NT2/D1 (cell line): ENCODE results near the gene CFAP61.

Experiments
- DNase-seq: peaks from one replicate; pipeline ENCODE4 v3.0.0-alpha.2; 2011; ENCODE audit warnings: low read depth, low spot score
- H3K27me3 ChIP-seq: 2 replicates; pipeline ENCODE4 v1.6.0; 2011; ENCODE audit warnings: mild to moderate bottlenecking; ENCODE audit not compliant: insufficient read length, insufficient read depth
- H3K36me3 ChIP-seq: 2 replicates; pipeline ENCODE4 v1.6.1; 2011; ENCODE audit warnings: mild to moderate bottlenecking, low read length, mixed read lengths; ENCODE audit not compliant: insufficient read depth, insufficient read length
- H3K4me1 ChIP-seq: 2 replicates; pipeline ENCODE4 v1.5.1; 2011; ENCODE audit not compliant: insufficient read depth, insufficient read length
- H3K4me3 ChIP-seq: 2 replicates; pipeline ENCODE4 v1.5.1; 2011; ENCODE audit warnings: low read depth; ENCODE audit not compliant: insufficient read length
- H3K9ac ChIP-seq: 2 replicates; pipeline ENCODE4 v1.6.0; 2011; ENCODE audit warnings: low read depth; ENCODE audit not compliant: insufficient read length
- H3K9me3 ChIP-seq: 2 replicates; pipeline ENCODE4 v1.5.1; 2011; ENCODE audit warnings: mild to moderate bottlenecking, low read length; ENCODE audit not compliant: insufficient read depth
- SUZ12 ChIP-seq: IDR thresholded peaks from 2 replicates; pipeline ENCODE4 v1.6.1; 2011; ENCODE audit not compliant: insufficient read length, insufficient read depth; ENCODE audit errors: extremely low read depth
- YY1 ChIP-seq: IDR thresholded peaks from 2 replicates; pipeline ENCODE4 v1.6.1; 2011; ENCODE audit not compliant: insufficient read length, insufficient read depth
- ZNF274 ChIP-seq: IDR thresholded peaks from 2 replicates; pipeline ENCODE4 v1.6.1; 2011; ENCODE audit warnings: mild to moderate bottlenecking, low read depth, low read length

Gene CFAP61

GRCh38 chr20:20079102-20079784 lies 26.9 kb downstream of the CFAP61 start:
- TF ChIP-seq YY1 (no peak), ZNF274 (no peak), SUZ12 (no peak)
- Histone ChIP-seq H3K27me3 (no peaks in the 10 kb centered on the region), H3K9me3 (no peaks in the 10 kb centered on the region), H3K4me3 (no peak overlapping the region), H3K36me3 (no peaks in the 10 kb centered on the region), H3K4me1 (no peaks in the 10 kb centered on the region), H3K9ac (no peak overlapping the region)
- no peak for DNase-seq

GRCh38 chr20:20083807-20084206 lies 31.5 kb downstream of the CFAP61 start:
- H3K27me3 ChIP-seq = no peaks in the 10 kb centered on the region
- TF ChIP-seq SUZ12 = no peak
- no peak for TF ChIP-seq YY1
- no peak for TF ChIP-seq ZNF274
- H3K9ac ChIP-seq = no peak overlapping the region
- DNase-seq = no peak
- no peaks in the 10 kb centered on the region for H3K36me3 ChIP-seq
- no peak overlapping the region for H3K4me3 ChIP-seq
- H3K9me3 ChIP-seq = no peaks in the 10 kb centered on the region
- no peaks in the 10 kb centered on the region for H3K4me1 ChIP-seq

GRCh38 chr20:20084296-20084752 lies 32.0 kb downstream of the CFAP61 start:
- Histone ChIP-seq H3K36me3 (no peaks in the 10 kb centered on the region), H3K4me3 (no peak overlapping the region), H3K4me1 (no peaks in the 10 kb centered on the region), H3K27me3 (no peaks in the 10 kb centered on the region), H3K9me3 (no peaks in the 10 kb centered on the region), H3K9ac (no peak overlapping the region)
- TF ChIP-seq SUZ12 (no peak), ZNF274 (no peak), YY1 (no peak)
- DNase-seq = no peak

GRCh38 chr20:20085071-20085470 lies 32.7 kb downstream of the CFAP61 start:
- H3K36me3 ChIP-seq = no peaks in the 10 kb centered on the region

GRCh38 chr20:20085812-20086211 lies 33.5 kb downstream of the CFAP61 start:
- no peaks in the 10 kb centered on the region for H3K27me3 ChIP-seq
- no peak overlapping the region for H3K9ac ChIP-seq
- TF ChIP-seq YY1 (no peak), SUZ12 (no peak), ZNF274 (no peak)
- H3K9me3 ChIP-seq = no peaks in the 10 kb centered on the region
- H3K4me1 ChIP-seq = no peaks in the 10 kb centered on the region
- no peaks in the 10 kb centered on the region for H3K36me3 ChIP-seq
- DNase-seq = no peak
- no peak overlapping the region for H3K4me3 ChIP-seq

More at GRCh38 chr20:20085071-20085470, 32.7 kb downstream of the CFAP61 start:
- Histone ChIP-seq H3K27me3 (no peaks in the 10 kb centered on the region), H3K9ac (no peak overlapping the region), H3K4me1 (no peaks in the 10 kb centered on the region), H3K9me3 (no peaks in the 10 kb centered on the region), H3K4me3 (no peak overlapping the region)
- DNase-seq = no peak
- TF ChIP-seq SUZ12 = no peak
- no peak for TF ChIP-seq YY1
- TF ChIP-seq ZNF274 = no peak

GRCh38 chr20:20089018-20089417 lies 36.7 kb downstream of the CFAP61 start:
- Histone ChIP-seq H3K9ac (no peak overlapping the region), H3K4me3 (no peak overlapping the region), H3K9me3 (no peaks in the 10 kb centered on the region), H3K4me1 (no peaks in the 10 kb centered on the region), H3K27me3 (no peaks in the 10 kb centered on the region), H3K36me3 (no peaks in the 10 kb centered on the region)
- DNase-seq = no peak
- no peak for TF ChIP-seq ZNF274
- no peak for TF ChIP-seq SUZ12
- TF ChIP-seq YY1 = no peak

- no peak for DNase-seq
- Histone ChIP-seq H3K9me3 (no peaks in the 10 kb centered on the region), H3K27me3 (no peaks in the 10 kb centered on the region), H3K4me1 (no peaks in the 10 kb centered on the region), H3K4me3 (no peak overlapping the region), H3K36me3 (no peaks in the 10 kb centered on the region), H3K9ac (no peak overlapping the region)
- no peak for TF ChIP-seq ZNF274
- TF ChIP-seq SUZ12 = no peak
- TF ChIP-seq YY1 = no peak
These were observed 37.6 kb downstream of the CFAP61 start for GRCh38 chr20:20089939-20090338.

- no peaks in the 10 kb centered on the region for H3K9me3 ChIP-seq
- TF ChIP-seq YY1 (no peak), SUZ12 (no peak), ZNF274 (no peak)
- no peaks in the 10 kb centered on the region for H3K27me3 ChIP-seq
- DNase-seq = no peak
- H3K9ac ChIP-seq = no peak overlapping the region
- H3K36me3 ChIP-seq = no peaks in the 10 kb centered on the region
- H3K4me3 ChIP-seq = no peak overlapping the region
- no peaks in the 10 kb centered on the region for H3K4me1 ChIP-seq
These were observed 40.5 kb downstream of the CFAP61 start for GRCh38 chr20:20092827-20093226.
